Measurements from ENCODE around the gene SLC25A43. TPM values are rescaled to one million over a fixed set of nuclear protein-coding genes. Genes with fewer than 3 reads are reported as not detected.
A peak's percentile ranks its signal among the peaks of the same experiment; 100 is the strongest.
"Not testable (repeated sequence)": the region's sequence is repeated elsewhere in the genome, so short reads cannot be mapped to it uniquely, and the experiment has no call there.

Gene SLC25A43
- total RNA-seq, 1 donor from 2014 or later: 13.4 TPM

DNA sequence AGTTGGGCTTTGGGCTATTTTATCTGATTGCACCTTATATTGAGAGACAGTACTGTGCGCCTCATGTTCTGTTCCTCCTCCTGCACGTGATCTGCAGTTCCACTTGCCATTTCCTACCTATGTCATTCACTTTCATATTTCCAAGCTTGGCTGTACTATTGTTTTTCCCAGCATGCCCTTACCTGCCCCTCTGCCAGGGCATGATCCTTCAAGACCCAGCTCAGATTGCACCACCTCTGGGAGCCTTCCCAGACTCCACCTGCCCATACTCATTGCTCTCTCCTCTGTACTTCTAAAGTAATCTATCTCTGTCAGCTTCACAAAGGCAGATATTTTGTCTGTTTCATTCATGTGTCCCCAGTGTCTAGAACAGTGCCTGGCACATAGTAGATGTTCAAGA lies 80.7 kb downstream of the SLC25A43 start:
- peaks cover 3% of the 10 kb centered on the region for H3K27me3 Mint-ChIP-seq (ENCODE audit: low read depth)
- intact Hi-C loops (cut with micrococcal nuclease): loop anchor here (10.0 kb wide), 2 partner anchors 95 to 405 kb away; partner anchors contain the start of gene UBE2A
- H3K36me3 Mint-ChIP-seq (ENCODE audit: low read depth): no peaks in the 10 kb centered on the region
- no peaks in the 10 kb centered on the region for H3K9me3 Mint-ChIP-seq
- H3K4me3 Mint-ChIP-seq (ENCODE audit: low read depth): no peak overlapping the region
- no peak overlapping the region for H3K27ac Mint-ChIP-seq
- no peak for DNase-seq (ENCODE audit: low spot score)
- H3K4me1 Mint-ChIP-seq (ENCODE audit: low read depth): peaks cover 11% of the 10 kb centered on the region

DNA sequence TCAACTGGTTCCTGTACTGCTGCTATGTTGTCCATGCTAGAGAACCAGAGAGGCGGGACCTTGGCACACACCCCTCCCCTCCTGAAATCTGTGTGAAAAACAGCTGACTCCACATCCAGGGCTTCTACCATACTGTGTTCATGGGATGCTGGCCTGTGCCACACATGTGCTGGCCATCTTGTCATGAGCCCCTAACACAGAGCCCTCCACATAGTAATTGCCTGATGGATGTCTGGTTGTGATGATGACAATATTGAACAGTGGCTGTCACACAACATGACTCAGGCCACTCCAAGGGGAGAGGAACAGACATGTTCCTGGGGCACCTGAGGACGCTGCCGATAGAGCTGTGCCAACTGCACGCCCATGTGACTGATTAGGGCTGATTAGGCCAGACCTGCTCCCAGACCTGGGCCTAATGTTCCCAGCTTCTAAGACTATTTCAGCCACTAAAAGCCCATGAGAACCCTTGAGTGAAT lies 82.2 kb downstream of the SLC25A43 start:
- H3K4me3 Mint-ChIP-seq (ENCODE audit: low read depth): no peak overlapping the region
- DNase-seq (ENCODE audit: low spot score): no peak
- intact Hi-C loops (cut with micrococcal nuclease): loop anchor here (10.0 kb wide), 2 partner anchors 93 to 403 kb away; partner anchors contain the start of gene UBE2A
- H3K36me3 Mint-ChIP-seq (ENCODE audit: low read depth): no peaks in the 10 kb centered on the region
- no peaks in the 10 kb centered on the region for H3K27me3 Mint-ChIP-seq (ENCODE audit: low read depth)
- H3K9me3 Mint-ChIP-seq: no peaks in the 10 kb centered on the region
- H3K4me1 Mint-ChIP-seq (ENCODE audit: low read depth): peaks cover 13% of the 10 kb centered on the region
- no peak overlapping the region for H3K27ac Mint-ChIP-seq

DNA sequence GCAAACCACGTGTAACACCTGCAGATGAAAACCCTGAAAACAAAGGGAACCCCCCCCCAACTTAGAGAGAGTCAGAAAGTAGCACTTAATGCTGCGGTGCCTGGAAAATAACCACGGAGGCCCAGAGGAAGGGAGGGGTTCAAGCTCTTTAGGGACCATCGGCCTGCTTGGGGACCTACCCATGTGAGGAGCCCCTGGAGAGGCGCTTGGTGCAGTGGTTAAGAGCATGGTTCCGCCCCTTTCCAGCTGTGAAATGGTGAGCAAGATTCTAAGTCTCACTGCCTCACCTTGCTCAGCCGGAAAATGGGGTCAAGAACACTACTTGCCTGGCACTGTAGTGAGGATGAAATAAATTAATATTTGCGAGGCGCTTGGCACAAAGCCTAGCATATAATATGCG lies 82.9 kb downstream of the SLC25A43 start:
- no peak for DNase-seq (ENCODE audit: low spot score)
- H3K9me3 Mint-ChIP-seq: no peaks in the 10 kb centered on the region
- H3K27me3 Mint-ChIP-seq (ENCODE audit: low read depth): no peaks in the 10 kb centered on the region
- no peak overlapping the region for H3K4me3 Mint-ChIP-seq (ENCODE audit: low read depth)
- H3K27ac Mint-ChIP-seq: peak overlapping the region; percentile 46
- intact Hi-C loops (cut with micrococcal nuclease): loop anchor here (10.0 kb wide), 2 partner anchors 93 to 403 kb away; partner anchors contain the start of gene UBE2A
- H3K4me1 Mint-ChIP-seq (ENCODE audit: low read depth): peaks cover 13% of the 10 kb centered on the region
- no peaks in the 10 kb centered on the region for H3K36me3 Mint-ChIP-seq (ENCODE audit: low read depth)

DNA sequence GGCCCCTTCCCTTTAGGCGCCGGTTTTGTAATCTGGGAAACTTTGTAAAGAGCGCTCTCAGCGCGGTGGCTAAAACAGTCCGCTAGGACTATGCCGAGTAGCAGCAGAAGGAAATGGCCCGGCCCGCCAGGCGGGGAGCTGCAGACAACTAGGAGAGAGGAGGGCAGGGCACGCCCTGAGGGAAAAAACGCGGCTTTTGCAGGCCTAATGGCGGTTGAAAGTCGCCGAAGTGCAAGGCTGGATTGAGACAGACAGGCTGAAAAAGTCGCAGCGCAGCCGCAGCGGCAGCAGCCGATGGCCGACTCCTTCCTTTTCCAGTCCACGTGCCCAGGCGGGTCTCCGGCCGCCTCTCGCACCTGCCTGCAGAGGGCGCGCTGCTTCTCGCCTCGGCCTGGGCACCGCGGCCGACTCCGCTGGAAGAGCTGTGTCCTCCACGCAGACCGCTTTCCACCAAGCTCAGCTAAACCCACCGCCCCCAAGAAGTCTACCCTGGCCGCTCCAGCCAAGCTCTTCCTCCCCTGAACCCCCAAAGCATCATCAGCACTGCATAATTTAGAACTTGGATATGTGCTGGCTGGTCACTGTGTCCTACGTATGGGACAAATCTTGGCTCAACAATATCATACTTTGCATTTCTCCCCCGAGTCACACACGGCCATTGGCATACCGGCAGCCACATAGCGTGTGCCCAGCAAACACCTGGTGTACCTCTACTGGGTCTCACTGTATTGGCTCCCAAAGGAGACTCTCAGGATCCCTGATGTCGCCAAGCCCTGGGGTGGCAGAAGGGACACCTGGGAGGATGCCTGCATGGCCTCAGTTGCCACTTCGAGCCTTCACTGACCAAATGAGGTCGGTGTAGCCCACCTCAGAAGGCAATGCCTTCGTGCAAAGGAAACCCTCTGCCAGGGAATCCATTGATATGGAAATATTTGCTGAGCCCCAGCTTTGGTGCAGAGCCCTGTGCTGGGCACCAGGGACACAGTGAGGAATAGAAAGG lies 83.6 kb downstream of the SLC25A43 start:
- Mint-ChIP-seq H3K36me3 (ENCODE audit: low read depth) (no peaks in the 10 kb centered on the region), H3K4me3 (ENCODE audit: low read depth) (peak overlapping the region; percentile 58), H3K4me1 (ENCODE audit: low read depth) (peaks cover 12% of the 10 kb centered on the region), H3K9me3 (no peaks in the 10 kb centered on the region), H3K27ac (peak overlapping the region; percentile 46), H3K27me3 (ENCODE audit: low read depth) (no peaks in the 10 kb centered on the region)
- peak; percentile 51 for DNase-seq (ENCODE audit: low spot score)
- intact Hi-C loops (cut with micrococcal nuclease): loop anchor here (10.0 kb wide), 2 partner anchors 92 to 402 kb away; partner anchors contain the start of gene UBE2A

DNA sequence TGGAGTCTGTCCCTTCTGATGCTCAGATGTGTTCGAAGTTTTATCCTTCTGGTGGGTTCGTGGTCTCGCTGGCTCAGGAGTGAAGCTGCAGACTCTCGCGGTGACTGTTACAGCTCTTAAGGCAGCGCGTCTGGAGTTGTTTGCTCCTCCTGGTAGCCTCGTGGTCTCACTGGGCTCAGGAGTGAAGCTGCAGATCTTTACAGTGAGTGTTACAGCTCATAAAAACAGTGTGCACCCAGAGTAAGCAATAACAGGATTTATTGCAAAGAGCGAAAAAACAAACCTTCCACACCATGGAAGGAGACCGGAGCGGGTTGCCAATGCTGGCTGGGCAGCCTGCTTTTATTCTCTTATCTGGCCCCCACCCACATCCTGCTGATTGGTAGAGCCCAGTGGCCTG lies 87.6 kb downstream of the SLC25A43 start:
- Mint-ChIP-seq H3K27me3 (ENCODE audit: low read depth) (no peaks in the 10 kb centered on the region), H3K4me3 (ENCODE audit: low read depth) (no peak overlapping the region), H3K4me1 (ENCODE audit: low read depth) (peaks cover 10% of the 10 kb centered on the region), H3K36me3 (ENCODE audit: low read depth) (no peaks in the 10 kb centered on the region), H3K27ac (no peak overlapping the region), H3K9me3 (no peaks in the 10 kb centered on the region)
- no peak for DNase-seq (ENCODE audit: low spot score)
- intact Hi-C loops (cut with micrococcal nuclease): loop anchor here (10.0 kb wide), 2 partner anchors 88 to 398 kb away; partner anchors contain the start of gene UBE2A

DNA sequence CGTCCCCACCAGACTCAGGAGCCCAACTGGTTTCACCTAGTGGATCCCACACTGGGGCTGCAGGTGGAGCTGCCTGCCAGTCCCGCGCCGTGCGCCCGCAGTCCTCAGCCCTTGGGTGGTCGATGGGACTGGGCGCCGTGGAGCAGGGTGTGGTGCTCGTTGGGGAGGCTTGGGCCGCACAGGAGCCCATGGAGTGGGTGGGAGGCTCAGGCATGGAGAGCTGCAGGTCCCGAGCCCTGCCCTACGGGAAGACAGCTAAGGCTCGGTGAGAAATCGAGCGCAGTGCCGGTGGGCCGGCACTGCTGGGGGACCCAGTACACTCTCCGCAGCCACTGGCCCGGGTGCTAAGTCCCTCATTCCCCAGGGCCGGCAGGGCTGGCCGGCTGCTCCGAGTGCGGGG lies 88.6 kb downstream of the SLC25A43 start:
- H3K9me3 Mint-ChIP-seq; H3K4me3 Mint-ChIP-seq (ENCODE audit: low read depth); DNase-seq (ENCODE audit: low spot score); H3K36me3 Mint-ChIP-seq (ENCODE audit: low read depth); H3K27ac Mint-ChIP-seq; H3K27me3 Mint-ChIP-seq (ENCODE audit: low read depth); H3K4me1 Mint-ChIP-seq (ENCODE audit: low read depth): not testable (repeated sequence)
- intact Hi-C loops (cut with micrococcal nuclease): loop anchor here (10.0 kb wide), 2 partner anchors 87 to 397 kb away; partner anchors contain the start of gene UBE2A

DNA sequence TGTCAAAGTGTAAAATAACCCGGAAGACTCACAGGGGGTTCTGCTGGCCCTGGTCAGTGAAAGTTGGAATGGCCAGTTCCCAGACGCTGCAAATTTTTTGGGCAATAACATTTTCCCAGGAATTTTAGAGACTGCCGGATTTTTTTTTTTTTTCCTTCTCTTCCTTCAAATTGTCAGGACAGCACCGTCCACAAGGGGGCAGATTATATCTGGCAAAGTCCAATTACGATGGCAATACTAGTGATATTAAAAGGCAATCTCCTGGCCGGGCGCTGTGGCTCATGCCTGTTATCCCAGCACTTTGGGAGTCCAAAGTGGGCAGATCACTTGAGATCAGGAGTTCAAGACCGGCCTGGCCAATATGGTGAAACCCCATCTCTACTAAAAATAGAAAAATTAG lies 89.6 kb downstream of the SLC25A43 start:
- Mint-ChIP-seq H3K4me1 (ENCODE audit: low read depth) (peaks cover 3% of the 10 kb centered on the region), H3K9me3 (no peaks in the 10 kb centered on the region), H3K27me3 (ENCODE audit: low read depth) (no peaks in the 10 kb centered on the region), H3K4me3 (ENCODE audit: low read depth) (no peak overlapping the region), H3K36me3 (ENCODE audit: low read depth) (no peaks in the 10 kb centered on the region), H3K27ac (no peak overlapping the region)
- DNase-seq (ENCODE audit: low spot score): no peak
- intact Hi-C loops (cut with micrococcal nuclease): loop anchor here (10.0 kb wide), 2 partner anchors 86 to 396 kb away; partner anchors contain the start of gene UBE2A

DNA sequence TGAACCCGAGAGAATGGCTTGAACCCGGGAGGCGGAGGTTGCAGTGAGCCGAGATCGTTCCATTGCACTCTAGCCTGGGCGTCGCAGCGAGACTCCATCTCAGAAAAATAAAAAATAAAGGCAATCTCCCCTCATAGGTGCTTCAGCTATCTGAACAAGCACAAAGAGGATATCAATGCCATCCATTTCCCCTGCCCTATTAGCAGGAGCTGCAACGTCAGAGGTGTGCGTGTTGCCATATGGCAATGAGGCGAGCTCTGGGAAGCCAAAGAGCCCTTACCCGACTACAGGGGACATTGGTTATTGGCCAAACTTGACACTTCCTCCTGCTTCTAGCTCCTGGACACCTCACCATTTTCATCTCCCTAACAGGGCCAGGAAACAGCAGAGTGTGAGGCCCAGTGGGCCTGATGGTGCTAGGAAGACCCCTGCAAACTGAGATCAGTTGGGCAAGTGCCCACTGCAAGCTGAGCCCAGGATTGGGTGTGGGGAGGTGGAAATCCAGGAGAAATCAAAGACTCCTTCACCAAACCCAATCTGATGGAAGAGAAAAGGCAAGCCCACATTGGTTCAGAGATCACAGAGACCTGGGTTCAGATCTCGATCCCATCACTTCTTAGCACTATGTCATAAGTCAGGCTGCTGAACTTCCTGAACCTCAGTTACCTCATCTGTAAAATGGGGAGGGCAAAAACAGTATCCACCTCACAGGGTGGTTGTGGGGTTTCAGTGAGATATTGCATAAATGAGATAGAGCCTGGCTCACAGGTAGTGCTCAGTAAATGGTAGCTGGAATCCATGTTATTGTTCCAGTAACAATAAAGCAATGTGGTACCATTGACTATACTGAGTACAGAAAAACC lies 90.3 kb downstream of the SLC25A43 start:
- H3K36me3 Mint-ChIP-seq (ENCODE audit: low read depth): no peaks in the 10 kb centered on the region
- no peak overlapping the region for H3K27ac Mint-ChIP-seq
- intact Hi-C loops (cut with micrococcal nuclease): loop anchor here (10.0 kb wide), 2 partner anchors 85 to 395 kb away; partner anchors contain the start of gene UBE2A
- DNase-seq (ENCODE audit: low spot score): no peak
- H3K4me3 Mint-ChIP-seq (ENCODE audit: low read depth): no peak overlapping the region
- H3K4me1 Mint-ChIP-seq (ENCODE audit: low read depth): peaks cover 3% of the 10 kb centered on the region
- H3K27me3 Mint-ChIP-seq (ENCODE audit: low read depth): no peaks in the 10 kb centered on the region
- H3K9me3 Mint-ChIP-seq: no peaks in the 10 kb centered on the region

DNA sequence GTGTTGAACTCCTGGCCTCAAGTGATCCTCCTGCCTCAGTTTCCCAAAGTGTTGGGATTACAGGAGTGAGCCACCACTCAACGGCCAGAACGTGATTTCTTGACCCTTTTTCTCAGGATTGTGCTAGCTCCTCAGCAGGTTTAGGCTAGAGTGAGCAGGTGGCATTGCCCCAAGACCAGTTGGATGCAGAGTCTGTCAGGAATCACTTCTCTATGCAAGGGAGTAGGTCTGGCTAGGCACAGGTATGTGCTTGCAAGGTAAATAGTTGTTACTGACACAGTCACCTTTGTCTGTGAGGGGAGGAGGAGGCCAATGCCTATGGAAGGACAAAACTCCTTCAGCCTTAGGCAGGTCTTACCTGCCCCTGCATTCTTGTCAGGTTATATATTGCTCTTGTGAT lies 93.3 kb downstream of the SLC25A43 start:
- Mint-ChIP-seq H3K9me3 (no peaks in the 10 kb centered on the region), H3K36me3 (ENCODE audit: low read depth) (no peaks in the 10 kb centered on the region), H3K4me1 (ENCODE audit: low read depth) (peaks cover 6% of the 10 kb centered on the region), H3K4me3 (ENCODE audit: low read depth) (no peak overlapping the region), H3K27me3 (ENCODE audit: low read depth) (no peaks in the 10 kb centered on the region), H3K27ac (no peak overlapping the region)
- intact Hi-C loops (cut with micrococcal nuclease): no loop called here
- no peak for DNase-seq (ENCODE audit: low spot score)

DNA sequence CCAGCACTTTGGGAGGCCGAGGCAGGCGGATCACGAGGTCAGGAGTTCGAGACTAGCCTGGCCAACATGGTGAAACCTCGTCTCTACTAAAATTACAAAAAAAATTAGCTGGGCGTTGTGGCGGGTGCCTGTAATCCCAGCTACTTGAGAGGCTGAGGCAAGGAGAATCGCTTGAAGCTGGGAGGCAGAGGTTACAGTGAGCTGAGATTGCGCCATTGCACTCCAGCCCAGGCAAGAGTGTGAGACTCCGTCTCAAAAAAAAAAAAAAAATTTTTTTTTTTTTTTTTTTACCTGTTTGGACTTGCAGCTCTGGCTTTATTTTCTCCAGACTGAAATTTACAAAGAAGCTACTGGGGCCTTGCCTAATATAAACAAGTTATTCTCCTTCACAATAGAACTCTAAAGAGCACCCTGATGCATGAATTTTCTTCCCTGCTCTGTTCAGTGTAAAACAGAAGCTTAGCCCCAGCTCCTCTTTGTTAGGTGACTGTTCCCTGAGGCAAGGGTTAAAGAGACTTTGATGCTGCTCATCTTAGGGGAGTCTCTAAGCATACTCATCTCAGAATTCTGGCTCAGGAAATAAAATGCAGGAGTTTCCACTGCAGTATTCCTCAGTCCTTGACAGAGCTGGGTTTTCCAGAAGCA lies 94.8 kb downstream of the SLC25A43 start:
- H3K9me3 Mint-ChIP-seq; H3K4me1 Mint-ChIP-seq (ENCODE audit: low read depth); H3K27me3 Mint-ChIP-seq (ENCODE audit: low read depth); DNase-seq (ENCODE audit: low spot score); intact Hi-C loops (cut with micrococcal nuclease); H3K4me3 Mint-ChIP-seq (ENCODE audit: low read depth); H3K27ac Mint-ChIP-seq; H3K36me3 Mint-ChIP-seq (ENCODE audit: low read depth): not testable (repeated sequence)

DNA sequence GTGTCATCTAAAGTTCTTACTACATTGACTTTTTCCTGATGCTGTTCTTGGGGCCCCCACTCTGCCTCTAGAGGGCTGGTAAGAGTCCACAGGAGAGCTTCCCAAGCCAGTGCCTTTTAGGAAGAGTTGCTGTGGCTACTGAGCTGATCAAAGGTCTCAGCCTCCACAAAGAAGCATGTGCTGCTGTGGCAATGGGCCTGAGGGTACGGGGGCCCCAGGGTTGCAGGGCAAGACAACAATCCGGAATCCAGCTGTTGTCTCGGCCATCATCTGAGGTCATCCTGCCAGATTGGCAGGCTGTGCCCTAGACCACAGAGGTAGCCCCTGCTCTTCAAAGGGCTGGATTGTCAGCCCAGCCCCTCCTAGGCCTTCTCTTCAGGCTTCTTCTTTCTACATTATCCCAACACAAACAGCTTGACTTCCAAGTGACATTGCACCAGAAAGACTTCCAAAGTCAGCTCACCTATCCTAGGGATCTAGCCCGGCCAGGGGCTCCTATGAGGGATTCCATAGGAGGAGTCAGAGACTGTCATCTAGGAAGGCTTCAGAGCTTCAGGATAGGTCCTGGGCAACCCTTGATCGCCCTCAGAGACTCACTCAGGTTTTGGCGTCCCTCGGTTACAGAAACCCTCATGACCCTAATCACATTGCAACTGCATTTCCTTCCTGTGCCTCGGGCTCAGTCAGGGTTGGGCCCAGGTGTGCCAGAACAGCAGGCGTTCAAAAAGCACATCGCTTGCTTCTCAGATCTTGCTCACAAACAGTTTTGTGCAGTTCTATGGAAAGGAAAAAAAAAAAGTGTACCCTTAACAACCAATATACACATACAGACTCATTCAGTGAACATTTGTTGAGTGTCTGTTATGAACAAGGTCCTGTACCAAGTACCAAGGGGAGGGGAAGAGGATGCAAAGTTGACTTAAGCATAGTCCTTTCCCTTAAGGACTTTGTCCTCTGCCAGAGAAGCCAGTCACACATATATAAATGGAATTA lies 96.9 kb downstream of the SLC25A43 start:
- Mint-ChIP-seq H3K27ac (no peak overlapping the region), H3K9me3 (no peaks in the 10 kb centered on the region), H3K36me3 (ENCODE audit: low read depth) (no peaks in the 10 kb centered on the region), H3K4me1 (ENCODE audit: low read depth) (peaks cover 6% of the 10 kb centered on the region), H3K27me3 (ENCODE audit: low read depth) (no peaks in the 10 kb centered on the region), H3K4me3 (ENCODE audit: low read depth) (no peak overlapping the region)
- intact Hi-C loops (cut with micrococcal nuclease): no loop called here
- DNase-seq (ENCODE audit: low spot score): no peak

All from activated T-helper 2 cell treated with anti-CD3 and anti-CD28 coated beads, Interferon-gamma antibody, Interleukin-2, Interleukin-4, amounts not matched to agents 10 μg/mL and 5 μg/mL and 100 μg/mL, durations not matched to agents 14 hours and 24 hours and 36 hours (primary cell).